Measurements from ENCODE around the gene SHC2.
"Not testable (repeated sequence)": the region's sequence is repeated elsewhere in the genome, so short reads cannot be mapped to it uniquely, and the experiment has no call there.

The SHC2 gene

GRCh38 chr19:390386-391206 is 70.2 kb downstream of the SHC2 start:
- DNase-seq (ENCODE audit: low read depth, low spot score): no peak

GRCh38 chr19:389935-390289 is 70.9 kb downstream of the SHC2 start:
- no peak for DNase-seq (ENCODE audit: low read depth, low spot score)

- no peak for DNase-seq (ENCODE audit: low read depth, low spot score)
These were observed 71.4 kb downstream of the SHC2 start for GRCh38 chr19:389255-389934.

- no peak for DNase-seq (ENCODE audit: low read depth, low spot score)
These were observed 72.1 kb downstream of the SHC2 start for GRCh38 chr19:388691-389090.

GRCh38 chr19:387777-388176 is 73.1 kb downstream of the SHC2 start:
- no peak for DNase-seq (ENCODE audit: low read depth, low spot score)

- DNase-seq (ENCODE audit: low read depth, low spot score): not testable (repeated sequence)
These were observed 74.1 kb downstream of the SHC2 start for GRCh38 chr19:386632-387301.

- not testable (repeated sequence) for DNase-seq (ENCODE audit: low read depth, low spot score)
These were observed 74.6 kb downstream of the SHC2 start for GRCh38 chr19:386189-386588.

GRCh38 chr19:384799-385169 is 76.0 kb downstream of the SHC2 start:
- DNase-seq (ENCODE audit: low read depth, low spot score): no peak

GRCh38 chr19:383922-384798 is 76.7 kb downstream of the SHC2 start:
- DNase-seq (ENCODE audit: low read depth, low spot score): no peak

- no peak for DNase-seq (ENCODE audit: low read depth, low spot score)
These were observed 77.8 kb downstream of the SHC2 start for GRCh38 chr19:383040-383439.

- not testable (repeated sequence) for DNase-seq (ENCODE audit: low read depth, low spot score)
These were observed 78.3 kb downstream of the SHC2 start for GRCh38 chr19:382578-382977.

GRCh38 chr19:381901-382300 is 78.9 kb downstream of the SHC2 start:
- not testable (repeated sequence) for DNase-seq (ENCODE audit: low read depth, low spot score)

- DNase-seq (ENCODE audit: low read depth, low spot score): not testable (repeated sequence)
These were observed 80.1 kb downstream of the SHC2 start for GRCh38 chr19:380618-381219.

- no peak for DNase-seq (ENCODE audit: low read depth, low spot score)
These were observed 81.0 kb downstream of the SHC2 start for GRCh38 chr19:379796-380195.

GRCh38 chr19:378706-379105 is 82.1 kb downstream of the SHC2 start:
- no peak for DNase-seq (ENCODE audit: low read depth, low spot score)

- DNase-seq (ENCODE audit: low read depth, low spot score): no peak
These were observed 82.8 kb downstream of the SHC2 start for GRCh38 chr19:377801-378581.

GRCh38 chr19:376111-376470 is 84.7 kb downstream of the SHC2 start:
- no peak for DNase-seq (ENCODE audit: low read depth, low spot score)

GRCh38 chr19:375395-376110 is 85.3 kb downstream of the SHC2 start:
- DNase-seq (ENCODE audit: low read depth, low spot score): no peak

GRCh38 chr19:374886-375235 is 86.0 kb downstream of the SHC2 start:
- no peak for DNase-seq (ENCODE audit: low read depth, low spot score)
